ENCODE measurements around the gene SDCBP2.

SDCBP2 gene

DNA sequence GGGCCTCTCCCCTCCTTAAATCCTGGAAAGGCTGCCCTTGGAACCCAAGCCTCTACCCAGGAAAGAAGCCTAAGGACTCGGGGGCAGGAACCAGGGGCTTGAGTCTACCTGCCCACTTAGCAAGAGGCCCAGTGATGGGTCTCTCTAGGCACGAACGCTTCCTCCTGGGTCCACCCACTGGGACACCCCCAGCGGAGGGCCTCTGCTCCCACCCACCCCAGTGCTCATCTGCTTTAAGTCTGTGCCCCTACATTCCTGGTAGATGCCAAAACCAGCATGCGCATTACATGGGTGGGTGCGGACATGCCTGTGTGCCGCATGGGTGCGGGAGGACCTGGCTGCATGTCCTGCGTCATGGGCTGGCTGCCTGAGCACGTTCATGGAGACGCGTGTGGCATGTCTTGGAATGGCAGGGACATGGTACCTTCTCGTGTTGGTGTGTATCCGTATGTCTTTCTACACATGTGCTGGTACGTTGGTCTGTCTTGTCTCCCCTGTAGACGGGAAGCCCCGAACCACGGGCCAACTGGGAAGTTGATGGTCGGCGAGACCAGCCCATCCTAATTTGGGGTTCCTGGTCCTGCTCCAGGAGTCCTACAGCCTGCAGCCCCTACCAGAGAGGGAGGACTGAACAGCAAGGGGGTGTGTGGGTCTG, 33.5 kb downstream of the SDCBP2 start:
- DNase-seq (ENCODE audit: low spot score), result no peak

- no peak for DNase-seq (ENCODE audit: low spot score)
These were observed 34.4 kb downstream of the SDCBP2 start for GRCh38 chr20:1294497-1294896.

- DNase-seq (ENCODE audit: low spot score), result no peak
These were observed 35.1 kb downstream of the SDCBP2 start for GRCh38 chr20:1293641-1294379.

GRCh38 chr20:1292620-1293019, 36.3 kb downstream of the SDCBP2 start:
- DNase-seq (ENCODE audit: low spot score), result no peak

DNA sequence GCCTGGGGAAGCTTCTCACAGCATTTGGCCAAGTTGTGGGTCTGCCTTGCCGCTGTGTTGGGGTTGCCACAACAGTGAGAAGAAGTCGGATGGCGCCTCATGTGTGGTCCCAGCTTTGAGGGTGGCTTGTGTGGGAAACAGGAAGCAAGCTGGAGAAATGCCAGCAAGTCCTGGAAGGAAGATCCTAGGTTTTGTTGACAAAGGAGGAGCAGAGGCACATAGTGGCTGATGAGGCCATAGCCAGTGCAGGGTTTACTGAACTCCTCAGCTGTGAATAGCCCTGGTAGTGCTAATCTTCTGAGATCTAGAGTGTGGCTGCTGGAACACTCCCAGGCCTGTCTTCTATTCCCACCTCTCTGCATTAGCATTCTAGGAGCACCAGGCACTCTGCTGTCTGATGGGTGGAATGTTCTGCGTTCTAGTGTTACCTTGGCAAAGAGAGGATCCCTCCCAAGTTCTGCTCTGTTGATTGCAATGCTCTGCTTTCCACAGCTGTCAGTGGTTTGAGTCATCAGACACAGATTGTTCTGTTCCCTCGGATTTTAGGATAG, 37.7 kb downstream of the SDCBP2 start:
- no peak for DNase-seq (ENCODE audit: low spot score)

DNA sequence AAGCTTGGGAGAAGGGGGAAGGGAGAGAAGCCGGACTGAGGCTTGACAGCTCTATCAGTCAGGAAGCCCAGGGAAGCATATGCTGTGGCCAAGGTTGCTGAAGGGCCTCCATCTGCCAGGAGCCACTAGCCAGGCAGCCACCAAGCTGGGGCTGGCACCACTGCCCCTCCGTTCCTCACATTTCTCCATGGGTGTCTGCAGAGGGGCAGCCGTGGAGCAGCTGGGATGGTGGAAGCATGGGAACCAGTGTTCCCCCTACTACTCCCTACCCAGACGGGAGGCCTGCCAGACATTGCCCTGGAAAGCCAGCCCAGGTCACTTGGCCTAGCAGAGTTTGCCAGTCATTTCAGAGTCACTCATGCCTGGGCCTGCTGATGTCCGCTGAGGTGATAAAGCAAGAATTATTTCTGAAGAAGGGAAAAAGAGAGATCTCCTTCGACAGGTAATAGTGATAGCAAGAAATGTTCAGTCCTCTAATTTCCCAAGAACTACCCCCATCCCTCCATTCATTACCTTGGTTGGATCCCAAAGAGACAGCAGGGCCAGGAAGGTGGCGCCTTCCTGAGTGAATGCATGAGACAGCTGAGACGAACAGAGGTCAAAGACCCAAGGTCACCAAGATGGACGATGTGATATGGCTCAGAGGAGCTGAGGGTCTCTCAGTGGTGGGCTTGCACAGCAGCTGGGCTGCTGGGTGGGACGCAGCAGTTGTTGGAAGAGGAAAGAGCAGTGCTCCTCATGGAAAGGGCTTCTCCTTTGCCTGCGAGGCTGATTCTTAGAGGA, 41.0 kb downstream of the SDCBP2 start:
- DNase-seq (ENCODE audit: low spot score), result peak; percentile 88

- DNase-seq (ENCODE audit: low spot score), result no peak
These were observed 41.6 kb downstream of the SDCBP2 start for GRCh38 chr20:1287306-1287705.

DNA sequence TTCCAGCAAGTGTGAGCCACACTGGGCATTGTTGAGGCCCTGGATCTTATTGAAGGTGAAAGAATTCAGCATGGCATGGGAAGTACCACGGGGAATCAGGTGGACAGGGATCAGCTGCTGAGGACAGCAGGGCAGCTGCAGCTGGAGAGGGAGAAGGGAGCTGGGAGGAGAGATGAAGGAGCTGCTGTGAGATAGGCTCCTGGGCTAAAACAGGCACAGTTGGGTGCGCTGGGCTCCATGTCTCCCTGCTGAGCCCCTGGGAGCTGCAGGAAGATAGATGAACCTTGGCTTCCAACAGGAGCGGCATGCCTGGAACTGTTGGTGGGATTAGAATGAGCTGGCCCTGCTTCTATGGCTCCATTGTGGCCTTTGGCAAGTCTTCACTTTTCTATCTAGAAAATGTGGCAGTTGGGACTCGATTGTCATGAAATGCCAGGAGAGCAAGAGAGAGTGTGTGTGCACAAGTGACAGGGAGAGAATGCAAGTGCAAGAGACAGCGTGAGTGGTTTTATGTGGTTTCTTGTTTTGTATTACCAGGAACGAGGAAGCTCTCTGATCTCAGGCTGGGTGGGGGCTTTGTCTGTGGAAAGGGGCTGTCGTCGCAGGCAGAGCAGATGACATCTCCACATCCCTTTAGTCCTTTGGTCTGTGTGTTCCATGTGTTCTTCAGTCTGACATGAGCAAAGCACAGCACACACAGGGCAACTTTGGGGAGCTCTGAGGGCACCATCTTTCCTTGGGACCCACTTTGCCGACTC, 42.5 kb downstream of the SDCBP2 start:
- DNase-seq (ENCODE audit: low spot score), result no peak

DNA sequence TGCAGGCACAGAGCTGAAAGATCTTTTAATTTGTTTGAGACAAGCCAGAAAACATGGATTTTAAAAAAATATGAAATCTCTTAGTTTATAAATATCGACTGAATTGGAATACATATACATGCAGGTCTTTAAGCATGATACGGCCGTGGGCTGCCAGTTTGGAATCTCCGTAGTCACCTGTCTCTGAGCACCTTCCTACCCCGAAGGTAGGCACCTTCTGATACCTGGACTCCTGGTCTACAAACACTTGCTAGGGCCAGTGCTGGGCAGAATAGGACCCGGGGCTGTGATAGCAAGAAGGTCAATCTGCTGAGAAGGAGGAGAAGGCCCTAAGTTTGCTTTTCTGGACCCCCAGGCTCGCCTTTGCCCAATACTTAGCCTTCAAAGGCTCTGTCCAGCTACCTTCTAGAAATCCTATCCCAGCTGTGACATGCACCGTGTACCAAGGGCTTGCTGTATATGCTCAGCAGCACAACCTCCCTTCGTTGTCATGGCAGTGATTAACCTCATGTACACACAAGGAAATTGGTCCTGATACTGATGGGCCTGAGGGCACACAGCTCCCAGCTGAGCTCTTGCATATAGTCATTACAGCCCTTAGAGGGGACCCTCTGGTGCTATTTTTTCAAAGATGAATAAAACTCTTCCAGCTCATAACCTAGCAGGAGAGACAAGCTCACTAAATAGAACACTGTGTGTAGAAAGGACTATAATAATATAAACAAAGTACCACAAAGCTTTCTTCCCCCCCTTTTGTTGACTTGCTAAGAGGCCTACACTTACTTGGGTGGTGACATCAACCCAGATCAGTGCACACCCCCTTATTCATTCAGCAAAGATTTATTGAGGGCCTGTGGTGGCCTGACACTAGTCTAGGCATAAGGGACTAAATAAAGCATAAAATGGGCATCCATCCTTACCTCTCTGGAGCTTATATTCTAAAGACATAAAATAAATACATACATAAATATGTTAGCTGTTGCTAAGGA, 45.1 kb downstream of the SDCBP2 start:
- DNase-seq (ENCODE audit: low spot score), result no peak

DNA sequence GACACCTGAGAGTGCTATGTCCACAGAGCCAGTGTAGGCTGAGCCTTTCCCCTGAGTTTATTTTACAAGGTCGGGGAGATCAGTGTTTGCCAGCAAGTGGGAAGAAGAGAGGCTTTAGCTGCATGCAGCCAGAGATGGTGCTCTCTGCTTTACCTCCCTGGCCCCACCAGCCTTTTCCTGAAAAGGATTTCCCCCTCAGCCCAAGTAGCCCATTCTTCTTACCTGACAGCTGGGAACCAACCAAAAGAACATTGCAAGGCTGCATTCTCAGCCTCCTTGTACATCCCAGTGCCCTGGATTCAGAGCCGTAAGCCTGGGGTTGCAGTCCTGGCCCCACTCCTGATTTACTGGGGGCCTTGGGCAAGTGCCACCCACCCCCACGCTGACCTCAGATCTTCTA, 46.0 kb downstream of the SDCBP2 start:
- DNase-seq (ENCODE audit: low spot score), result no peak

GRCh38 chr20:1281279-1282057, 47.5 kb downstream of the SDCBP2 start:
- no peak for DNase-seq (ENCODE audit: low spot score)

DNA sequence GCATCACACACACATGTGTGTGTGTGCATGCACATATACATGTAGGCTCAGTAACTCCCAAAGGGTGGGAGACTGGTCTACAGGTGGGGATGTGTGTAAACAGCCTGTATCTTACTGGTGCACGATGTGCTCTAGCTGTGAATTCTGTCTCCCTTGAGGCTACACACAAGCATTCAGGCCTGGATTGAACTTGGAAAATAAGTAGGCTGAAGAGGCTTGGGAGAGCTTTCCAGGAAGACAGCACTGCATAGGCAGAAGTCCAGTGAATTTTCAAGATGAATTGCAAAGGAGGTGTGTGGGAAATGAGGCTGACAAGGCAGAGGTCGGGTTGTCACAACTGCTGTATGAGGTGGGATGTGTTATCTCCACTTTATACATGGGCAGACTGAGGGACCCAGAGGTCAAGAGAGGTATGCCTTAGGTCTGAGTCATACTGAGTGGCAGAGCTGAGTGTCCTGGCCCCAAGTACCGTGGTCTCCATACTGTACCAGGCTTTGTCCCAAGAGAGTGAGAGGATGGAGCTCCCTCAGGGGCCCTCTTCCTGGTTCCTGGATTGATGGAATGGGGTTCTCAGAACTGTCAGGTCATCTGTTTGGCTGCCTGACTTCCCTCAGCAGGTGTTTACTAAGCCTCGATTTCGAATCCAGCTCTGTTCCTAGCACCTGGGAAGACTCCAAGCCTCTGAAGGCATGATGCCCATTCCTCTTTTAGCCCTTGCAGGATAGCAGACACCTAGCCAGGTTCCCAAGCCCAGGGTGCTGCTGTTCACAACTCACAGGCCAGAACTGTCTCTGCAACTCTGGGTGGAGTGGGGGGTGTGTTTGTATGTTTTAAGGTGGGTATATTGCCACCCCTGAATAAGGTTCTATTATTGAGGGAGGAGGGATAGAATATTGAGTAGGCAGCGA, 48.5 kb downstream of the SDCBP2 start:
- DNase-seq (ENCODE audit: low spot score), result no peak

DNA sequence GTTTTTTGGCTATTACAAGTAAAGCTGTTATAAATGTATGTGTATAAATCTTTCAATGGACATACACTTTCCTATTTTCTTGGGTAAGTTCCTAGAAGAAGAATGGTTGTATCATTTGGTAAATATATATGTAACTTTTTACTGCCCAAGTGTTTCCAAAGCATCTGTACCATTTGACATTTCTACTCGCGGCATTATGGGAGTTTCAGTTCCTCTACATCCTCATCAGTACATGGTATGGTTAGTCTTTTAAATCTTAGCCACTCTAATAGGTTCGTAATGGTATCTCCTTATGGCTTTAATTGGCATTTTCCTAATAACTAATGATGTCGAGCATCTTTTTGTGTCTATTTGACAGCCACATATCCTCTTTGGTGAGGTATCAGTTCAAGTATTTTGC, 49.9 kb downstream of the SDCBP2 start:
- no peak for DNase-seq (ENCODE audit: low spot score)

- no peak for DNase-seq (ENCODE audit: low spot score)
These were observed 51.2 kb downstream of the SDCBP2 start for GRCh38 chr20:1277529-1278322.

- DNase-seq (ENCODE audit: low spot score), result no peak
These were observed 53.0 kb downstream of the SDCBP2 start for GRCh38 chr20:1275919-1276318.

- no peak for DNase-seq (ENCODE audit: low spot score)
These were observed 54.2 kb downstream of the SDCBP2 start for GRCh38 chr20:1274485-1275311.

- no peak for DNase-seq (ENCODE audit: low spot score)
These were observed 55.6 kb downstream of the SDCBP2 start for GRCh38 chr20:1273366-1273765.

Measured in cerebellar cortex (tissue), 1 donor.